Measurements from ENCODE around the gene LRRC4B.

GRCh38 chr19:50475101-50475568, 93.1 kb downstream of the LRRC4B start:
- TF ChIP-seq, protein P1, sequence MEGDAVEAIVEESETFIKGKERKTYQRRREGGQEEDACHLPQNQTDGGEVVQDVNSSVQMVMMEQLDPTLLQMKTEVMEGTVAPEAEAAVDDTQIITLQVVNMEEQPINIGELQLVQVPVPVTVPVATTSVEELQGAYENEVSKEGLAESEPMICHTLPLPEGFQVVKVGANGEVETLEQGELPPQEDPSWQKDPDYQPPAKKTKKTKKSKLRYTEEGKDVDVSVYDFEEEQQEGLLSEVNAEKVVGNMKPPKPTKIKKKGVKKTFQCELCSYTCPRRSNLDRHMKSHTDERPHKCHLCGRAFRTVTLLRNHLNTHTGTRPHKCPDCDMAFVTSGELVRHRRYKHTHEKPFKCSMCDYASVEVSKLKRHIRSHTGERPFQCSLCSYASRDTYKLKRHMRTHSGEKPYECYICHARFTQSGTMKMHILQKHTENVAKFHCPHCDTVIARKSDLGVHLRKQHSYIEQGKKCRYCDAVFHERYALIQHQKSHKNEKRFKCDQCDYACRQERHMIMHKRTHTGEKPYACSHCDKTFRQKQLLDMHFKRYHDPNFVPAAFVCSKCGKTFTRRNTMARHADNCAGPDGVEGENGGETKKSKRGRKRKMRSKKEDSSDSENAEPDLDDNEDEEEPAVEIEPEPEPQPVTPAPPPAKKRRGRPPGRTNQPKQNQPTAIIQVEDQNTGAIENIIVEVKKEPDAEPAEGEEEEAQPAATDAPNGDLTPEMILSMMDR (IDR thresholded peaks at IDR 0.05) = no peak
- no peak for TF ChIP-seq POLR2A (IDR thresholded peaks at IDR 0.05)

Measured in adrenal gland (tissue), 5 donors.